ENCODE results near the gene ACBD4. TPM values are rescaled to one million over a fixed set of nuclear protein-coding genes. Genes with fewer than 3 reads are reported as not detected.

ACBD4 gene
- total RNA-seq, 1 donor from 2014 or later, result 3.9 TPM

- H3K4me1 Mint-ChIP-seq (ENCODE audit: low read depth, unreplicated experiment), result peaks cover 10% of the 10 kb centered on the region
- Histone ChIP-seq H3K36me3 (ENCODE audit: insufficient read depth, low read length) (peaks cover 4% of the 10 kb centered on the region), H3K4me1 (ENCODE audit: insufficient read depth, low read length) (peaks cover 9% of the 10 kb centered on the region), H4K20me1 (ENCODE audit: insufficient read depth, low read length) (peaks cover 23% of the 10 kb centered on the region), H3K27ac (ENCODE audit: low read depth, low read length) (no peak overlapping the region), H3K9me3 (ENCODE audit: insufficient read depth, low read depth, low read length) (no peaks in the 10 kb centered on the region), H3K27me3 (ENCODE audit: insufficient read depth, low read length) (no peaks in the 10 kb centered on the region), H2AFZ (ENCODE audit: low read depth, low read length) (no peak overlapping the region), H3K4me3 (ENCODE audit: insufficient read depth, low read depth, low read length) (no peak overlapping the region), H3K4me2 (ENCODE audit: low read length) (no peak overlapping the region), H3K79me2 (ENCODE audit: insufficient read depth, low read length) (no peaks in the 10 kb centered on the region), H3K9ac (ENCODE audit: low read length) (no peak overlapping the region)
- TF ChIP-seq CTCF (IDR thresholded peaks at IDR 0.05; ENCODE audit: insufficient read depth, low read depth, low read length), result no peak
- no peak for TF ChIP-seq EZH2 (IDR thresholded peaks at IDR 0.05; ENCODE audit: insufficient read depth, low read length)
- FAIRE-seq (no peak), DNase-seq (ENCODE audit: low read depth) (no peak)
- peaks cover 6% of the 10 kb centered on the region for H3K36me3 Mint-ChIP-seq (ENCODE audit: low read depth, unreplicated experiment)
- H3K27ac Mint-ChIP-seq (ENCODE audit: unreplicated experiment), result peak overlapping the region; percentile 26
- no peaks in the 10 kb centered on the region for H3K27me3 Mint-ChIP-seq (ENCODE audit: low read depth, unreplicated experiment)
- no peaks in the 10 kb centered on the region for H3K9me3 Mint-ChIP-seq (ENCODE audit: unreplicated experiment)
- H3K4me3 Mint-ChIP-seq (ENCODE audit: unreplicated experiment), result no peak overlapping the region
Measured at GRCh38 chr17:45111850-45112249, 23.6 kb upstream of the ACBD4 start.

GRCh38 chr17:45112559-45113423 is 22.7 kb upstream of the ACBD4 start:
- Histone ChIP-seq H3K9me3 (ENCODE audit: insufficient read depth, low read depth, low read length) (no peaks in the 10 kb centered on the region), H2AFZ (ENCODE audit: low read depth, low read length) (no peak overlapping the region), H3K9ac (ENCODE audit: low read length) (no peak overlapping the region), H3K4me1 (ENCODE audit: insufficient read depth, low read length) (peaks cover 9% of the 10 kb centered on the region), H3K36me3 (ENCODE audit: insufficient read depth, low read length) (peaks cover 4% of the 10 kb centered on the region), H3K79me2 (ENCODE audit: insufficient read depth, low read length) (no peaks in the 10 kb centered on the region), H3K27me3 (ENCODE audit: insufficient read depth, low read length) (no peaks in the 10 kb centered on the region), H3K27ac (ENCODE audit: low read depth, low read length) (no peak overlapping the region), H3K4me3 (ENCODE audit: insufficient read depth, low read depth, low read length) (no peak overlapping the region), H4K20me1 (ENCODE audit: insufficient read depth, low read length) (peaks cover 14% of the 10 kb centered on the region), H3K4me2 (ENCODE audit: low read length) (no peak overlapping the region)
- FAIRE-seq, result no peak
- H3K36me3 Mint-ChIP-seq (ENCODE audit: low read depth, unreplicated experiment), result peaks cover 6% of the 10 kb centered on the region
- peaks cover 8% of the 10 kb centered on the region for H3K4me1 Mint-ChIP-seq (ENCODE audit: low read depth, unreplicated experiment)
- H3K4me3 Mint-ChIP-seq (ENCODE audit: unreplicated experiment), result no peak overlapping the region
- H3K27ac Mint-ChIP-seq (ENCODE audit: unreplicated experiment), result no peak overlapping the region
- H3K9me3 Mint-ChIP-seq (ENCODE audit: unreplicated experiment), result no peaks in the 10 kb centered on the region
- DNase-seq (ENCODE audit: low read depth), result no peak
- no peak for TF ChIP-seq EZH2 (IDR thresholded peaks at IDR 0.05; ENCODE audit: insufficient read depth, low read length)
- TF ChIP-seq CTCF (IDR thresholded peaks at IDR 0.05; ENCODE audit: insufficient read depth, low read depth, low read length), result no peak
- no peaks in the 10 kb centered on the region for H3K27me3 Mint-ChIP-seq (ENCODE audit: low read depth, unreplicated experiment)

GRCh38 chr17:45113424-45113754 is 22.1 kb upstream of the ACBD4 start:
- TF ChIP-seq CTCF (IDR thresholded peaks at IDR 0.05; ENCODE audit: insufficient read depth, low read depth, low read length) (no peak), EZH2 (IDR thresholded peaks at IDR 0.05; ENCODE audit: insufficient read depth, low read length) (no peak)
- H3K79me2 ChIP-seq (ENCODE audit: insufficient read depth, low read length), result no peaks in the 10 kb centered on the region
- no peak overlapping the region for H3K27ac Mint-ChIP-seq (ENCODE audit: unreplicated experiment)
- peaks cover 8% of the 10 kb centered on the region for H4K20me1 ChIP-seq (ENCODE audit: insufficient read depth, low read length)
- H3K27me3 Mint-ChIP-seq (ENCODE audit: low read depth, unreplicated experiment), result no peaks in the 10 kb centered on the region
- no peak overlapping the region for H3K27ac ChIP-seq (ENCODE audit: low read depth, low read length)
- peaks cover 2% of the 10 kb centered on the region for H3K36me3 ChIP-seq (ENCODE audit: insufficient read depth, low read length)
- H2AFZ ChIP-seq (ENCODE audit: low read depth, low read length), result no peak overlapping the region
- DNase-seq (ENCODE audit: low read depth), result no peak
- no peak overlapping the region for H3K9ac ChIP-seq (ENCODE audit: low read length)
- H3K4me1 ChIP-seq (ENCODE audit: insufficient read depth, low read length), result peaks cover 9% of the 10 kb centered on the region
- no peak overlapping the region for H3K4me2 ChIP-seq (ENCODE audit: low read length)
- H3K4me3 Mint-ChIP-seq (ENCODE audit: unreplicated experiment), result no peak overlapping the region
- no peaks in the 10 kb centered on the region for H3K9me3 Mint-ChIP-seq (ENCODE audit: unreplicated experiment)
- H3K4me3 ChIP-seq (ENCODE audit: insufficient read depth, low read depth, low read length), result no peak overlapping the region
- H3K9me3 ChIP-seq (ENCODE audit: insufficient read depth, low read depth, low read length), result no peaks in the 10 kb centered on the region
- H3K27me3 ChIP-seq (ENCODE audit: insufficient read depth, low read length), result no peaks in the 10 kb centered on the region
- FAIRE-seq, result no peak
- H3K36me3 Mint-ChIP-seq (ENCODE audit: low read depth, unreplicated experiment), result peaks cover 7% of the 10 kb centered on the region
- H3K4me1 Mint-ChIP-seq (ENCODE audit: low read depth, unreplicated experiment), result peaks cover 8% of the 10 kb centered on the region
